WERI-Rb-1 (cell line): ENCODE data around the gene ELF1.

Experiments
- DNase-seq: peaks from one replicate; pipeline ENCODE4 v3.0.0-alpha.2; 2020
- H3K27ac ChIP-seq: fragments of 250-450 bp; sonication (Bioruptor Pico); 2 replicates; pipeline ENCODE4 v1.5.1; 2020; ENCODE audit warnings: mild to moderate bottlenecking, moderate library complexity
- H3K27me3 ChIP-seq: fragments of 250-450 bp; sonication (Bioruptor Pico); 2 replicates; pipeline ENCODE4 v1.5.1; 2021; ENCODE audit warnings: mild to moderate bottlenecking, low read depth, moderate library complexity; ENCODE audit not compliant: insufficient read depth, severe bottlenecking
- H3K36me3 ChIP-seq: fragments of 250-450 bp; sonication (Bioruptor Pico); 2 replicates; pipeline ENCODE4 v1.5.1; 2020; ENCODE audit warnings: mild to moderate bottlenecking, moderate library complexity
- H3K4me3 ChIP-seq: 2 replicates; pipeline ENCODE4 v1.5.1; 2011; ENCODE audit warnings: low read depth, mild to moderate bottlenecking, control low read depth, low read length
- H3K9me3 ChIP-seq: fragments of 250-450 bp; sonication (Bioruptor Pico); 2 replicates; pipeline ENCODE4 v1.5.1; 2021; ENCODE audit warnings: mild to moderate bottlenecking, moderate library complexity; ENCODE audit not compliant: severe bottlenecking
- CTCF ChIP-seq: IDR thresholded peaks from 2 replicates; pipeline ENCODE4 v1.5.1; 2011; ENCODE audit warnings: low read depth, mild to moderate bottlenecking, control low read depth, inconsistent platforms, low read length

ELF1 gene

GRCh38 chr13:41015920-41016319 lies 3.2 kb downstream of the ELF1 start:
- no peaks in the 10 kb centered on the region for H3K36me3 ChIP-seq
- H3K27me3 ChIP-seq, result no peaks in the 10 kb centered on the region
- H3K27ac ChIP-seq, result no peak overlapping the region
- no peak overlapping the region for H3K4me3 ChIP-seq
- no peak for DNase-seq
- H3K9me3 ChIP-seq, result no peaks in the 10 kb centered on the region
- TF ChIP-seq CTCF, result no peak

- DNase-seq, result no peak
- Histone ChIP-seq H3K27me3 (no peaks in the 10 kb centered on the region), H3K4me3 (no peak overlapping the region)
These were observed 5.3 kb downstream of the ELF1 start for GRCh38 chr13:41013835-41014234.

GRCh38 chr13:41012536-41012935 lies 6.6 kb downstream of the ELF1 start:
- Histone ChIP-seq H3K27ac (no peak overlapping the region), H3K9me3 (no peaks in the 10 kb centered on the region), H3K27me3 (no peaks in the 10 kb centered on the region)

More at GRCh38 chr13:41013835-41014234, 5.3 kb downstream of the ELF1 start:
- no peak for TF ChIP-seq CTCF
- Histone ChIP-seq H3K36me3 (no peaks in the 10 kb centered on the region), H3K27ac (no peak overlapping the region), H3K9me3 (no peaks in the 10 kb centered on the region)

GRCh38 chr13:41011382-41011956 lies 7.6 kb downstream of the ELF1 start:
- no peak for DNase-seq
- H3K9me3 ChIP-seq, result no peaks in the 10 kb centered on the region
- H3K27ac ChIP-seq, result no peak overlapping the region
- no peak for TF ChIP-seq CTCF
- no peak overlapping the region for H3K4me3 ChIP-seq
- H3K27me3 ChIP-seq, result no peaks in the 10 kb centered on the region
- no peaks in the 10 kb centered on the region for H3K36me3 ChIP-seq

More at GRCh38 chr13:41012536-41012935, 6.6 kb downstream of the ELF1 start:
- H3K4me3 ChIP-seq, result no peak overlapping the region
- no peak for DNase-seq
- no peak for TF ChIP-seq CTCF
- no peaks in the 10 kb centered on the region for H3K36me3 ChIP-seq

GRCh38 chr13:41008349-41008980 lies 10.7 kb downstream of the ELF1 start:
- Histone ChIP-seq H3K4me3 (no peak overlapping the region), H3K27ac (no peak overlapping the region), H3K36me3 (no peaks in the 10 kb centered on the region), H3K27me3 (no peaks in the 10 kb centered on the region), H3K9me3 (no peaks in the 10 kb centered on the region)
- no peak for DNase-seq
- TF ChIP-seq CTCF, result no peak

- Histone ChIP-seq H3K4me3 (no peak overlapping the region), H3K36me3 (no peaks in the 10 kb centered on the region), H3K27ac (no peak overlapping the region), H3K9me3 (no peaks in the 10 kb centered on the region), H3K27me3 (no peaks in the 10 kb centered on the region)
- DNase-seq, result no peak
- TF ChIP-seq CTCF, result no peak
These were observed 11.4 kb downstream of the ELF1 start for GRCh38 chr13:41007744-41008128.
